ENCODE measurements around the gene UBTF.

- TF ChIP-seq CTCF (IDR thresholded peaks at IDR 0.05) (no peak), EP300 (IDR thresholded peaks at IDR 0.05) (no peak)
Observed at GRCh38 chr17:44174427-44174826, 45.0 kb downstream of the UBTF start.

All from ovary (tissue), 3 donors.